ENCODE measurements around the gene CHST11.

CHST11 gene

DNA sequence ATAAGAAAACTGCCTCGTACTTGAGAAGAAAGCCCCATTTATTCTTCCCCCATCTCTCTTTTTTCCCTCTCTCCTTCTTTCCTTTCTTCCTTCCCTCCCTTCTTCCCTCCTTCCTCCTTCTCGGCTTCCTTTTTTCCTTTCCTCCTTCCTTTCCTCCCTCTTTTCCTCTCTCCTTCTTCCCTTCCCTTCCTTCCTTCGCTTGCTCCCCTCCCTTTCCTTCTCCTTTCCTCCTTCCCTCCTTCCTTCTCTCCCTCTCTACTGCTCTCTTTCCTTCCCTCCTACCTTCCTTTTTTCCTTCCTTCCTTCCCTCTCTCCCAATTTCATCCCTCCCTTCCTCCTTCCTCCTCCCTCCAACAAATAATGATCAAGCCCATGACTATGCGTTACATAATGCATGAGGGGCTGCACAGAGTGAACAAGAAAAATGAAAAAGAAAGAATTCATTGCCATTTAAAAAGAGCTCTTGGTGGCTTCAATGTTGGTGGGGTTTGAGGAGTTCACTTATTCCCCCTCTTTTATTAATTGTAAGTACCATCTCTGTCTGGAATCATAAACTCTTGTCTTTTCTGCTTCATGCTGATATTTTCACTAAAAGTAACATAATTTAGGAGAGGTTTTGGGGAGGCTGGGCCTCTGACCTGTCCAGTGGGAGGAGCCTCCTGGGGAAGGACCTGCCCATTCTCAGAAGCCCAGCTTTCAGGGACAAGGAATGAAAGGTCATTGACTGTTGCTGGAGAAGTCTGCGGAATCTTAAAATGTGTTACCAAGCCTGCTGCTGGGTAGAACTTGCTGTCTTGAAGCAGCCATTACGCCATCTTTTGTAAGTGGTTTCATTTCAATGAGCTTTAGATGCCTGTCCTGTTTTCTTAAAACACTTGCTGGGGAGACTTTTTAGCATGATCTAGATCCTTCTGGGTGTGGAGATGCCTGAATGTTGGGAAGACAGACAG is 144.3 kb downstream of the CHST11 start:
- H3K4me1 Mint-ChIP-seq, result peaks cover 87% of the 10 kb centered on the region
- H3K36me3 Mint-ChIP-seq (ENCODE audit: low read depth), result peaks cover 22% of the 10 kb centered on the region
- no peak for DNase-seq
- H3K27ac Mint-ChIP-seq, result no peak overlapping the region
- H3K9me3 Mint-ChIP-seq, result peaks cover 7% of the 10 kb centered on the region
- TF ChIP-seq, protein P1, sequence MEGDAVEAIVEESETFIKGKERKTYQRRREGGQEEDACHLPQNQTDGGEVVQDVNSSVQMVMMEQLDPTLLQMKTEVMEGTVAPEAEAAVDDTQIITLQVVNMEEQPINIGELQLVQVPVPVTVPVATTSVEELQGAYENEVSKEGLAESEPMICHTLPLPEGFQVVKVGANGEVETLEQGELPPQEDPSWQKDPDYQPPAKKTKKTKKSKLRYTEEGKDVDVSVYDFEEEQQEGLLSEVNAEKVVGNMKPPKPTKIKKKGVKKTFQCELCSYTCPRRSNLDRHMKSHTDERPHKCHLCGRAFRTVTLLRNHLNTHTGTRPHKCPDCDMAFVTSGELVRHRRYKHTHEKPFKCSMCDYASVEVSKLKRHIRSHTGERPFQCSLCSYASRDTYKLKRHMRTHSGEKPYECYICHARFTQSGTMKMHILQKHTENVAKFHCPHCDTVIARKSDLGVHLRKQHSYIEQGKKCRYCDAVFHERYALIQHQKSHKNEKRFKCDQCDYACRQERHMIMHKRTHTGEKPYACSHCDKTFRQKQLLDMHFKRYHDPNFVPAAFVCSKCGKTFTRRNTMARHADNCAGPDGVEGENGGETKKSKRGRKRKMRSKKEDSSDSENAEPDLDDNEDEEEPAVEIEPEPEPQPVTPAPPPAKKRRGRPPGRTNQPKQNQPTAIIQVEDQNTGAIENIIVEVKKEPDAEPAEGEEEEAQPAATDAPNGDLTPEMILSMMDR (IDR thresholded peaks at IDR 0.05), result no peak
- H3K4me3 Mint-ChIP-seq, result no peak overlapping the region
- H3K27me3 Mint-ChIP-seq (ENCODE audit: low read depth, poor library complexity), result peaks cover 1% of the 10 kb centered on the region

DNA sequence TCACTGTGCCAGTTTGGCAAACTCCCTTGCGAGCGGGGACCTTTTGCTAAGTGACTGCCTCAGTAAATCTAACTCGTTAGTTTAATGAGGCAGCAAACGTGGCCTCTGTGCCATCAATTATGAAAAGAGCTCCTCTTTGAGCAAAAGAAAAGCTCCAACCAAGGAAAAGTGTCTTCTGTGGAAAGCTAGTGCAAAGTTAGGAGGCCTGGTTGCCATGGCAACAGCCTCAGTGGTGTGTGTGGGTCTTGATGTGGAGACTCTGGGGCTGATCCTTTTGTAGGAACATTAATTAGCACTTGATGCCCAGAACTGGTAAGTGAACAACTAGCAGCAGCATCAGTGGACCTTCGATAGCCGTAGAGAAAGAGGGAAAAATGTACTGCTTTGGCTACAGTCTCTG is 145.7 kb downstream of the CHST11 start:
- peaks cover 6% of the 10 kb centered on the region for H3K27me3 Mint-ChIP-seq (ENCODE audit: low read depth, poor library complexity)

DNA sequence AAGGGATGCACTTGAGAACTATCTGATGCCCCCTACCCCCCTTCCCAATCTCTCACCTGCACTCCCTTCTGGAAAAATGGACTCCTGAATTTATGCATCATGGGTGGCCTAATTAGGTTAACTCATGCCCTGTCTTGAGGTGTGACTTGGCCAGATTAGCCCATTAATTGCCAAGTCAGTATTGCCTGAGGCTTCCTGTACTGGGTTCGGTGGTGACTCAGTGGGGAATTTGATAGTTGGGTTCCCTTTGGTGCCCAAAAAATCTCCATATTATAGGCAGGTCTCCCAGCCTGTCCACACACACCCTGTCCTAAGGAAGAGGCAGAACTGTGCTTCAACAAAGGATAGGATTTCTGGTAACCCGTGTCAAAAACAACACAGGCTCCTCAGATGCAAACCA is 146.1 kb downstream of the CHST11 start:
- H3K9me3 Mint-ChIP-seq, result peaks cover 7% of the 10 kb centered on the region
- DNase-seq, result no peak
- peaks cover 81% of the 10 kb centered on the region for H3K4me1 Mint-ChIP-seq
- H3K36me3 Mint-ChIP-seq (ENCODE audit: low read depth), result peaks cover 30% of the 10 kb centered on the region
- H3K4me3 Mint-ChIP-seq, result no peak overlapping the region
- H3K27me3 Mint-ChIP-seq (ENCODE audit: low read depth, poor library complexity), result peaks cover 11% of the 10 kb centered on the region
- no peak overlapping the region for H3K27ac Mint-ChIP-seq
- TF ChIP-seq, protein P1 (IDR thresholded peaks at IDR 0.05), result no peak

More for the DNA sequence above, 145.7 kb downstream of the CHST11 start:
- DNase-seq, result no peak
- H3K4me1 Mint-ChIP-seq, result peaks cover 85% of the 10 kb centered on the region
- H3K4me3 Mint-ChIP-seq, result no peak overlapping the region
- peaks cover 27% of the 10 kb centered on the region for H3K36me3 Mint-ChIP-seq (ENCODE audit: low read depth)
- TF ChIP-seq, protein P1 (IDR thresholded peaks at IDR 0.05), result no peak
- H3K9me3 Mint-ChIP-seq, result peaks cover 7% of the 10 kb centered on the region
- no peak overlapping the region for H3K27ac Mint-ChIP-seq

DNA sequence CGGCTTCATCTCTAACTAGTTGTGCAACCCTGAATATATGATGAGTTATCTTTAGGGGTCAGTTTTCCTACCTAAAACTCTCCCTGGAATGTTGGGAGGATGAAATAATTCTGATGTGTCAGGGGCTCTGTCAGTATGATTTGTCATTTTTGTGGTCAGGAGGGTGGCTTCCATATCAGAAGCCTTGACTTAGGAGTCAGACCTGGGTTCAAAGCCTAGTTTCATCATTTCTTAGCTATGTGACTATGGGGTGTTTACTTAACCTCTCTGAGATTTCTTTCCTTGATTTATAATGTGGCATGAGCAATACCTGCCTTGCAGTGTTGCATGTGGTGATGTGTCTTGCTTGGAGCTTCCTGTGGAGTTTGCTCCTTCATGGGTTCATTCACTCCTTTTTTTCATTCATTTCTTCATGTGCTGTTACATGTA is 146.8 kb downstream of the CHST11 start:
- peaks cover 75% of the 10 kb centered on the region for H3K4me1 Mint-ChIP-seq
- H3K27ac Mint-ChIP-seq, result peak overlapping the region; percentile 89
- no peak for DNase-seq
- H3K27me3 Mint-ChIP-seq (ENCODE audit: low read depth, poor library complexity), result peaks cover 11% of the 10 kb centered on the region
- peaks cover 34% of the 10 kb centered on the region for H3K36me3 Mint-ChIP-seq (ENCODE audit: low read depth)
- H3K9me3 Mint-ChIP-seq, result peaks cover 7% of the 10 kb centered on the region
- peak overlapping the region; percentile 23 for H3K4me3 Mint-ChIP-seq
- TF ChIP-seq, protein P1 (IDR thresholded peaks at IDR 0.05), result no peak

DNA sequence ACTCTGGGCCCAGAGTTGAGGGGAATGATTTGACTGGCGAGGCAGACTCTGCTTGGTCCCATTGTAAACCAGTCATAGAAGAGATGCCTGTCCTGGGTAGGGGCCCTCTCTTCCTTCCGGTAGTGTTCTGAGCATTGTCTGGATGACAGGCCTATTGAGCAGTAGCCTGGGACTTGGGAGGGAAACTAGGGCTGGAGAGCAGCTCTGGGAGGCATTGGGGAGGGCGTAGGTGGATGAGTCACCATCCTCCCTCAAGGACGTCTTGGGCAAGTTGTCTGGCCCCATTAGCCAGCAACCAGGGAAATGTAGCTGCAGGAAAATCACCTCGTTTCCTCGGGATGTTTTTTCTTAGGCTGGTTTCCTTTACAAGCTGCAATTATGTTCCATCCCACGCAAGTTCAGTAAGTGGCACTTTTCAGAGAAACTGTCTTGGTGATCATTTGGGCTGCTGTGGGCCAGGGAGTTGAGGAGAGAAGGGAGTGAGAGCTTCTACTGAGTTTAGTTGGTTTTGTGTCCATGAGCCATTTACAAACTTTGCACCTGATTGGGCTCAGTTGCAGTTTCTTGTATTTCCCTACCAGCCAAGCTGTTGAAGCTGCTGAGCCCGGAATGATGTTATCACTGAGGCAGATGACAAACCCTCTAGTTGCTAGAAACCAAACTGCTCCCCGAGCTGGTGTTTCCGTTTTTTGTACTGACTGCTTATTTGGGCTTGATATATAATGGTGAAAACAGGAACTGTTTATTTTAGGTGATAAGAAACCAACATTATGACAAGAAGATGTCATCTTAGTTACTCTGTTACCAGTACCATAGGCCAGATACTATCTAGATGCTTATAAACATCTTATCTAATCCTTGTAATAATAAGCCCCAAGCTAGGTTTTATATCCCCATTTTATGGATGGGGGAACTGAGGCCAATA is 147.6 kb downstream of the CHST11 start:
- peaks cover 67% of the 10 kb centered on the region for H3K4me1 Mint-ChIP-seq
- H3K27me3 Mint-ChIP-seq (ENCODE audit: low read depth, poor library complexity), result peaks cover 11% of the 10 kb centered on the region
- H3K27ac Mint-ChIP-seq, result peak overlapping the region; percentile 89
- peaks cover 37% of the 10 kb centered on the region for H3K36me3 Mint-ChIP-seq (ENCODE audit: low read depth)
- TF ChIP-seq, protein P1 (IDR thresholded peaks at IDR 0.05), result no peak
- H3K4me3 Mint-ChIP-seq, result no peak overlapping the region
- DNase-seq, result no peak
- H3K9me3 Mint-ChIP-seq, result peaks cover 7% of the 10 kb centered on the region

Measured in nephron progenitor cell (in vitro differentiated cells).